DOHH2 (cell line): ENCODE results near the gene GDNF.

Experiments
- H3F3A ChIP-seq: fragments of 200-600 bp; sonication (generic), shearing (Covaris generic); 2 replicates; pipeline ENCODE4 v1.6.0; 2016; ENCODE audit warnings: antibody characterized with exemption, mild to moderate bottlenecking; ENCODE audit not compliant: control insufficient read depth, insufficient read depth
- H3K27ac ChIP-seq: fragments of 200-600 bp; sonication (generic); 2 replicates; pipeline ENCODE4 v1.5.1; 2014; ENCODE audit warnings: low read depth, mild to moderate bottlenecking, low read length, moderate library complexity
- H3K27me3 ChIP-seq: fragments of 200-600 bp; sonication (generic); 2 replicates; pipeline ENCODE4 v1.6.1; 2014; ENCODE audit warnings: mild to moderate bottlenecking, low read length, mixed read lengths; ENCODE audit not compliant: control insufficient read depth
- H3K36me3 ChIP-seq: fragments of 200-600 bp; sonication (generic); 2 replicates; pipeline ENCODE4 v1.6.1; 2014; ENCODE audit warnings: mild to moderate bottlenecking, low read length, moderate library complexity, mixed read lengths; ENCODE audit not compliant: control insufficient read depth
- H3K4me1 ChIP-seq: fragments of 200-600 bp; sonication (generic); 2 replicates; pipeline ENCODE4 v1.6.1; 2014; ENCODE audit warnings: mild to moderate bottlenecking, low read length, mixed read lengths; ENCODE audit not compliant: control insufficient read depth
- H3K4me2 ChIP-seq: fragments of 200-600 bp; sonication (generic); 2 replicates; pipeline ENCODE4 v1.6.0; 2014; ENCODE audit warnings: mild to moderate bottlenecking, low read length, moderate library complexity
- H3K4me3 ChIP-seq: fragments of 200-600 bp; sonication (generic); 2 replicates; pipeline ENCODE4 v1.5.1; 2014; ENCODE audit warnings: mild to moderate bottlenecking, low read length, mixed read lengths
- H3K79me2 ChIP-seq: fragments of 200-600 bp; sonication (generic); 2 replicates; pipeline ENCODE4 v1.6.1; 2014; ENCODE audit warnings: mild to moderate bottlenecking, low read length, mixed read lengths; ENCODE audit not compliant: control insufficient read depth
- H3K9me2 ChIP-seq: fragments of 200-600 bp; sonication (generic); replicated peaks from 2 replicates; pipeline ENCODE4 v1.6.1; 2014; ENCODE audit warnings: mild to moderate bottlenecking, low read length, mixed read lengths; ENCODE audit not compliant: control insufficient read depth
- H3K9me3 ChIP-seq: fragments of 200-600 bp; sonication (generic); 2 replicates; pipeline ENCODE4 v1.6.1; 2014; ENCODE audit warnings: antibody characterized with exemption, low read length, mixed read lengths; ENCODE audit not compliant: control insufficient read depth, insufficient read depth
- H4K20me1 ChIP-seq: fragments of 200-600 bp; sonication (generic); 2 replicates; pipeline ENCODE4 v1.6.0; 2014; ENCODE audit warnings: low read depth, mild to moderate bottlenecking, antibody characterized with exemption, low read length, moderate library complexity; ENCODE audit not compliant: control insufficient read depth, insufficient read depth
- CTCF ChIP-seq: fragments of 200-600 bp; sonication (generic); IDR thresholded peaks from one replicate; pipeline ENCODE4 v1.5.1; 2014; ENCODE audit warnings: antibody characterized with exemption, mild to moderate bottlenecking, low read depth, low read length; ENCODE audit not compliant: poor library complexity, severe bottlenecking
- EZH2phosphoT487 ChIP-seq: fragments of 200-600 bp; sonication (generic); IDR thresholded peaks from 2 replicates; pipeline ENCODE4 v1.6.1; 2017; ENCODE audit warnings: borderline replicate concordance, mild to moderate bottlenecking, antibody characterized with exemption, low read length, moderate library complexity, mixed read lengths

Gene GDNF

GRCh38 chr5:37881359-37881758, 41.5 kb upstream of the GDNF start:
- H3K27me3 ChIP-seq = no peaks in the 10 kb centered on the region
- no peaks in the 10 kb centered on the region for H4K20me1 ChIP-seq
- no peaks in the 10 kb centered on the region for H3F3A ChIP-seq
- H3K4me1 ChIP-seq = no peaks in the 10 kb centered on the region
- H3K4me3 ChIP-seq = no peak overlapping the region
- H3K9me3 ChIP-seq = no peaks in the 10 kb centered on the region
- no peak overlapping the region for H3K27ac ChIP-seq
- no peaks in the 10 kb centered on the region for H3K36me3 ChIP-seq
- H3K9me2 ChIP-seq = no peaks in the 10 kb centered on the region
- H3K79me2 ChIP-seq = no peaks in the 10 kb centered on the region
- no peak for TF ChIP-seq CTCF
- no peak for TF ChIP-seq EZH2phosphoT487
- H3K4me2 ChIP-seq = no peak overlapping the region

- Histone ChIP-seq H3K27ac (no peak overlapping the region), H3F3A (no peaks in the 10 kb centered on the region), H3K79me2 (no peaks in the 10 kb centered on the region), H3K9me2 (no peaks in the 10 kb centered on the region), H3K27me3 (no peaks in the 10 kb centered on the region), H3K4me2 (no peak overlapping the region), H3K4me3 (no peak overlapping the region), H3K4me1 (no peaks in the 10 kb centered on the region), H3K36me3 (no peaks in the 10 kb centered on the region), H3K9me3 (no peaks in the 10 kb centered on the region), H4K20me1 (no peaks in the 10 kb centered on the region)
- TF ChIP-seq CTCF (no peak), EZH2phosphoT487 (no peak)
Measured at GRCh38 chr5:37876943-37877342, 37.1 kb upstream of the GDNF start.

- no peak overlapping the region for H3K4me3 ChIP-seq
- H3K79me2 ChIP-seq = no peaks in the 10 kb centered on the region
- H4K20me1 ChIP-seq = no peaks in the 10 kb centered on the region
- H3F3A ChIP-seq = no peaks in the 10 kb centered on the region
- H3K27ac ChIP-seq = no peak overlapping the region
- no peaks in the 10 kb centered on the region for H3K27me3 ChIP-seq
- H3K36me3 ChIP-seq = no peaks in the 10 kb centered on the region
- no peak overlapping the region for H3K4me2 ChIP-seq
- TF ChIP-seq EZH2phosphoT487 (no peak), CTCF (no peak)
- H3K9me2 ChIP-seq = no peaks in the 10 kb centered on the region
- no peaks in the 10 kb centered on the region for H3K4me1 ChIP-seq
- H3K9me3 ChIP-seq = no peaks in the 10 kb centered on the region
Measured at GRCh38 chr5:37876245-37876644, 36.4 kb upstream of the GDNF start.
